ENCODE measurements around the gene PIAS4. TPM values are rescaled to one million over a fixed set of nuclear protein-coding genes. Genes with fewer than 3 reads are reported as not detected.
"Not testable (repeated sequence)": the region's sequence is repeated elsewhere in the genome, so short reads cannot be mapped to it uniquely, and the experiment has no call there.

PIAS4 gene
- total and polyA plus RNA-seq, 2 donors (not counting 3 experiments of a cell fraction or from before 2014, with no cell fraction given): 26.2 to 46.2 TPM

- Histone ChIP-seq H3K79me2 (ENCODE audit: control insufficient read depth, insufficient read depth, low read length) (peaks cover 38% of the 10 kb centered on the region), H3K4me2 (ENCODE audit: insufficient read depth, low read length) (no peak overlapping the region), H2AFZ (ENCODE audit: low read depth, low read length) (no peak overlapping the region), H3K9me1 (replicated peaks; ENCODE audit: control insufficient read depth, extremely low read depth, insufficient read depth, low read length) (no peaks in the 10 kb centered on the region), H3K36me3 (ENCODE audit: control insufficient read depth in 2 of 2, extremely low read depth in 1 of 2, insufficient read depth in 2 of 2, low read length in 2 of 2) (peaks cover 2 to 32% of the 10 kb centered on the region in 2 experiments), H3K9me3 (replicated peaks; ENCODE audit: control insufficient read depth, insufficient read depth, low read length) (no peaks in the 10 kb centered on the region), H3K4me3 (replicated peaks in 1 of 3; ENCODE audit: insufficient read depth in 1 of 3, low read depth in 1 of 3, low read length in 3 of 3) (no peak overlapping the region), H3K27me3 (ENCODE audit: control insufficient read depth in 2 of 2, insufficient read depth in 2 of 2, low read length in 2 of 2) (no peaks in the 10 kb centered on the region), H4K20me1 (replicated peaks; ENCODE audit: control insufficient read depth, extremely low read depth, insufficient read depth, low read length) (no peaks in the 10 kb centered on the region), H3K27ac (ENCODE audit: insufficient read depth, low read depth, low read length) (no peak overlapping the region), H3K4me1 (ENCODE audit: control insufficient read depth, extremely low read depth, insufficient read depth, low read length) (peaks cover 13% of the 10 kb centered on the region), H3K9ac (replicated peaks; ENCODE audit: extremely low read depth, insufficient read depth, low read length) (no peak overlapping the region)
- dilution Hi-C loops (cut with MboI; ENCODE audit: extremely low pct_ligation_motif_present, low sequenced_read_pairs) (no loop called here), intact Hi-C loops (cut with micrococcal nuclease) (no loop called here)
- no TSS peak for BruUV-seq (replicated peaks)
- TF ChIP-seq CTCF (IDR thresholded peaks at IDR 0.05; ENCODE audit: extremely low read depth in 1 of 2, insufficient read depth in 1 of 2, low read depth in 1 of 2, low read length in 2 of 2) (no peak), MAX (IDR thresholded peaks at IDR 0.05; ENCODE audit: insufficient read depth, insufficient read length) (no peak), JUN (IDR thresholded peaks at IDR 0.05; ENCODE audit: borderline replicate concordance, insufficient read depth, insufficient read length, low read depth) (no peak), POLR2AphosphoS5 (IDR thresholded peaks at IDR 0.05; ENCODE audit: insufficient read depth, low read depth, low read length) (no peak)
- no peak for FAIRE-seq
- POLR2A ChIA-PET: no interaction called here
- CTCF ChIA-PET: no interaction called here
- no peak for DNase-seq (ENCODE audit: low read depth, low spot score)
These were observed 3.2 kb downstream of the PIAS4 start for GRCh38 chr19:4010808-4011110.

- H3K9me3 ChIP-seq (replicated peaks; ENCODE audit: control insufficient read depth, insufficient read depth, low read length); H3K9me1 ChIP-seq (replicated peaks; ENCODE audit: control insufficient read depth, extremely low read depth, insufficient read depth, low read length); H3K27ac ChIP-seq (ENCODE audit: insufficient read depth, low read depth, low read length); intact Hi-C loops (cut with micrococcal nuclease); BruUV-seq (replicated peaks); CTCF ChIA-PET; POLR2A ChIA-PET; dilution Hi-C loops (cut with MboI; ENCODE audit: extremely low pct_ligation_motif_present, low sequenced_read_pairs); FAIRE-seq; H3K4me2 ChIP-seq (ENCODE audit: insufficient read depth, low read length); H3K27me3 ChIP-seq (ENCODE audit: control insufficient read depth in 2 of 2, insufficient read depth in 2 of 2, low read length in 2 of 2); H3K9ac ChIP-seq (replicated peaks; ENCODE audit: extremely low read depth, insufficient read depth, low read length); H2AFZ ChIP-seq (ENCODE audit: low read depth, low read length); DNase-seq (ENCODE audit: low read depth, low spot score); H3K4me3 ChIP-seq (replicated peaks in 1 of 3; ENCODE audit: insufficient read depth in 1 of 3, low read depth in 1 of 3, low read length in 3 of 3); H4K20me1 ChIP-seq (replicated peaks; ENCODE audit: control insufficient read depth, extremely low read depth, insufficient read depth, low read length): not testable (repeated sequence)
- peaks cover 40% of the 10 kb centered on the region for H3K79me2 ChIP-seq (ENCODE audit: control insufficient read depth, insufficient read depth, low read length)
- H3K4me1 ChIP-seq (ENCODE audit: control insufficient read depth, extremely low read depth, insufficient read depth, low read length): peaks cover 13% of the 10 kb centered on the region
- peaks cover 2 to 34% of the 10 kb centered on the region in 2 experiments for H3K36me3 ChIP-seq (ENCODE audit: control insufficient read depth in 2 of 2, extremely low read depth in 1 of 2, insufficient read depth in 2 of 2, low read length in 2 of 2)
These were observed 3.9 kb downstream of the PIAS4 start for GRCh38 chr19:4011430-4011829.
